NOMO-1 treated with dmso at 0.1 percent for 144 hours (cell line): ENCODE measurements around the gene SYNRG.

Experiments used
- DNase-seq: peaks from one replicate; lab custom pipeline; 2025; ENCODE audit not compliant: unreplicated experiment; lab: John Stamatoyannopoulos, UW

Gene SYNRG

GRCh38 chr17:37505333-37505732 is 103.9 kb downstream of the SYNRG start:
- no peak for DNase-seq

GRCh38 chr17:37503148-37503547 is 106.1 kb downstream of the SYNRG start:
- DNase-seq = no peak

- DNase-seq = no peak
These were observed 106.9 kb downstream of the SYNRG start for GRCh38 chr17:37502009-37502936.

GRCh38 chr17:37500378-37500777 is 108.8 kb downstream of the SYNRG start:
- no peak for DNase-seq

- DNase-seq = no peak
These were observed 114.2 kb downstream of the SYNRG start for GRCh38 chr17:37494971-37495370.

GRCh38 chr17:37494401-37494831 is 114.8 kb downstream of the SYNRG start:
- no peak for DNase-seq

- DNase-seq = no peak
These were observed 115.8 kb downstream of the SYNRG start for GRCh38 chr17:37493249-37494027.

- DNase-seq = no peak
These were observed 117.1 kb downstream of the SYNRG start for GRCh38 chr17:37492167-37492566.

- no peak for DNase-seq
These were observed 118.3 kb downstream of the SYNRG start for GRCh38 chr17:37490638-37491614.

GRCh38 chr17:37490022-37490587 is 119.1 kb downstream of the SYNRG start:
- DNase-seq = peak; percentile 22

- peak; percentile 38 for DNase-seq
These were observed 119.8 kb downstream of the SYNRG start, which contains the start of gene DUSP14 for GRCh38 chr17:37489197-37490001. Gene DUSP14, plus strand, starts transcription at chr17:37489891. Its CDS starts 22,382 bp downstream, at chr17:37512273.

- DNase-seq = no peak
These were observed 120.5 kb downstream of the SYNRG start for GRCh38 chr17:37488607-37489196.

GRCh38 chr17:37488009-37488604 is 121.1 kb downstream of the SYNRG start:
- peak; percentile 15 for DNase-seq

- DNase-seq = no peak
These were observed 123.2 kb downstream of the SYNRG start for GRCh38 chr17:37485938-37486570.

GRCh38 chr17:37483311-37484039 is 125.7 kb downstream of the SYNRG start:
- no peak for DNase-seq

- DNase-seq = no peak
These were observed 128.1 kb downstream of the SYNRG start for GRCh38 chr17:37481001-37481665.

GRCh38 chr17:37480427-37480826 is 128.8 kb downstream of the SYNRG start:
- no peak for DNase-seq
